Muscle layer of duodenum (tissue), 2 donors: ENCODE results near the gene RIMBP2.
"Not testable (repeated sequence)": the region's sequence is repeated elsewhere in the genome, so short reads cannot be mapped to it uniquely, and the experiment has no call there.

ENCODE experiments used
- H3K27ac ChIP-seq: one replicate; pipeline ENCODE4 v1.7.0; 2013; ENCODE audit warnings: mild to moderate bottlenecking, low read length
- H3K27me3 ChIP-seq: one replicate; pipeline ENCODE4 v1.7.0; 2013; ENCODE audit warnings: low read depth, mild to moderate bottlenecking, control low read depth, low read length
- H3K36me3 ChIP-seq, 2 donors: one replicate each; pipeline ENCODE4 v1.7.0; 2013; ENCODE audit warnings: low read length in 2 of 2, control low read depth in 1 of 2, mild to moderate bottlenecking in 1 of 2; ENCODE audit not compliant: insufficient read depth in 2 of 2, control insufficient read depth in 1 of 2
- H3K4me1 ChIP-seq, 2 donors: one replicate each; pipeline ENCODE4 v1.7.0; 2013; ENCODE audit warnings: low read length in 2 of 2, mild to moderate bottlenecking in 2 of 2, control low read depth in 1 of 2, moderate library complexity in 1 of 2; ENCODE audit not compliant: insufficient read depth in 2 of 2, control insufficient read depth in 1 of 2
- H3K4me3 ChIP-seq, 2 donors: one replicate each; pipeline ENCODE4 v1.7.0; 2013; ENCODE audit warnings: low read length in 2 of 2, low read depth in 1 of 2, mild to moderate bottlenecking in 1 of 2
- H3K9me3 ChIP-seq, 2 donors: one replicate each; pipeline ENCODE4 v1.7.0; 2013; ENCODE audit warnings: low read length in 2 of 2, control low read depth in 1 of 2, mild to moderate bottlenecking in 1 of 2; ENCODE audit not compliant: control insufficient read depth in 1 of 2
- donor health status: healthy.

RIMBP2 gene

GRCh38 chr12:130748786-130749185, 32.7 kb upstream of the RIMBP2 start:
- peaks cover 3% of the 10 kb centered on the region for H3K27me3 ChIP-seq
- no peak overlapping the region for H3K4me3 ChIP-seq
- H3K27ac ChIP-seq: no peak overlapping the region
- H3K4me1 ChIP-seq: no peaks in the 10 kb centered on the region
- no peaks in the 10 kb centered on the region for H3K9me3 ChIP-seq
- no peaks in the 10 kb centered on the region for H3K36me3 ChIP-seq

GRCh38 chr12:130747867-130748740, 32.0 kb upstream of the RIMBP2 start:
- Histone ChIP-seq H3K27me3 (peaks cover 3% of the 10 kb centered on the region), H3K4me1 (no peaks in the 10 kb centered on the region), H3K27ac (no peak overlapping the region), H3K36me3 (no peaks in the 10 kb centered on the region), H3K4me3 (peak overlapping the region in 1 of 2 donors; percentile 23), H3K9me3 (peaks cover 0 to 3% of the 10 kb centered on the region in 2 donors)

GRCh38 chr12:130746546-130746945, 30.4 kb upstream of the RIMBP2 start:
- Histone ChIP-seq H3K27me3 (peaks cover 3% of the 10 kb centered on the region), H3K4me3 (no peak overlapping the region), H3K36me3 (no peaks in the 10 kb centered on the region), H3K9me3 (peaks cover 0 to 3% of the 10 kb centered on the region in 2 donors), H3K27ac (no peak overlapping the region), H3K4me1 (no peaks in the 10 kb centered on the region)

- H3K27ac ChIP-seq: no peak overlapping the region
- no peaks in the 10 kb centered on the region for H3K36me3 ChIP-seq
- H3K27me3 ChIP-seq: peaks cover 3% of the 10 kb centered on the region
- no peak overlapping the region for H3K4me3 ChIP-seq
- no peaks in the 10 kb centered on the region for H3K4me1 ChIP-seq
- H3K9me3 ChIP-seq: peaks cover 0 to 3% of the 10 kb centered on the region in 2 donors
These were observed 29.8 kb upstream of the RIMBP2 start for GRCh38 chr12:130745921-130746320.

- peaks cover 3% of the 10 kb centered on the region for H3K27me3 ChIP-seq
- no peaks in the 10 kb centered on the region for H3K36me3 ChIP-seq
- H3K4me3 ChIP-seq: no peak overlapping the region
- peaks cover 0 to 3% of the 10 kb centered on the region in 2 donors for H3K9me3 ChIP-seq
- H3K27ac ChIP-seq: no peak overlapping the region
- H3K4me1 ChIP-seq: no peaks in the 10 kb centered on the region
These were observed 28.2 kb upstream of the RIMBP2 start for GRCh38 chr12:130744274-130744673.

DNA sequence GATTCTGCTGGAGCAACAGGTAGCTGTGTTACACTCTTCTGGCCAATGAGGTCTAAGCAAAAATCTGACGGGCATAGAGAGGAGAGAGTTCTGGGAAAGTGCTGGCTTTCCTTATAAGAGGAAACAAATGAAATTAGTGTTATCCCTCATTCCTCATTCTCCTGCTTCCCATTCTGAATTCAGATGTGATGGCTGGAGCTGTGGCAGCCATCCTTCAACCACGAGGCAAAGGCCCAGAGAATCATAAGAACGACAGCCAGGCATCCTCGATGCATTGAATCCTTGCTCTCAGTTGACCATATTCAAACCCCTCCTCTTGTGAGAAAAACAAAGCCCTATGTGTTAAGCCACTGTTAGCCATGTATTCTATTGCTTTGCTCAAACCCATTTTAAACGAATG, 27.5 kb upstream of the RIMBP2 start:
- H3K9me3 ChIP-seq: peaks cover 0 to 4% of the 10 kb centered on the region in 2 donors
- no peaks in the 10 kb centered on the region for H3K27me3 ChIP-seq
- no peaks in the 10 kb centered on the region for H3K4me1 ChIP-seq
- H3K4me3 ChIP-seq: no peak overlapping the region
- no peaks in the 10 kb centered on the region for H3K36me3 ChIP-seq
- no peak overlapping the region for H3K27ac ChIP-seq

GRCh38 chr12:130743176-130743575, 27.1 kb upstream of the RIMBP2 start:
- Histone ChIP-seq H3K4me3 (no peak overlapping the region), H3K36me3 (no peaks in the 10 kb centered on the region), H3K27ac (no peak overlapping the region), H3K9me3 (peaks cover 0 to 8% of the 10 kb centered on the region in 2 donors), H3K27me3 (no peaks in the 10 kb centered on the region), H3K4me1 (no peaks in the 10 kb centered on the region)

- no peaks in the 10 kb centered on the region for H3K27me3 ChIP-seq
- no peaks in the 10 kb centered on the region for H3K36me3 ChIP-seq
- H3K4me3 ChIP-seq: no peak overlapping the region
- peaks cover 0 to 8% of the 10 kb centered on the region in 2 donors for H3K9me3 ChIP-seq
- H3K27ac ChIP-seq: no peak overlapping the region
- no peaks in the 10 kb centered on the region for H3K4me1 ChIP-seq
These were observed 26.6 kb upstream of the RIMBP2 start for GRCh38 chr12:130742716-130743115.

DNA sequence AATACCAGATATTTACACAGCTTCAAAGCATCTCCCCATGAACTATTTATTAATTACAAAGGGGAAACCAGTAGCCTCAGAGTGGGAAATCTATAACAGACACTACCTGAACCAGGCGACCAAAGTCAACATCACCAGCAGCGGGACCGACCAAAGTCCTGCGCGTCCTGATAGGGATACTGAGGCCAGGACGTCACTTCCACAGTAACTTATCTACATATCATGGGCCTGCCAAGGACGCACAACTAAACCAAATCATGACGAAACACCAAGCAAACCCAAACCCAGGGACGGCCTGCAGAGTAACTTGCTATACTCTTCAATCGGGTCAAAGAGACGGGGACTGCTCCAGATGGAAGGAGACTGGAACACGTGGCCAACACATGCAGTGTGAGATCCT, 26.0 kb upstream of the RIMBP2 start:
- H3K4me3 ChIP-seq: no peak overlapping the region
- peaks cover 0 to 8% of the 10 kb centered on the region in 2 donors for H3K9me3 ChIP-seq
- H3K36me3 ChIP-seq: no peaks in the 10 kb centered on the region
- no peaks in the 10 kb centered on the region for H3K4me1 ChIP-seq
- no peak overlapping the region for H3K27ac ChIP-seq
- H3K27me3 ChIP-seq: no peaks in the 10 kb centered on the region

GRCh38 chr12:130739571-130739970, 23.5 kb upstream of the RIMBP2 start:
- peaks cover 0 to 8% of the 10 kb centered on the region in 2 donors for H3K9me3 ChIP-seq

DNA sequence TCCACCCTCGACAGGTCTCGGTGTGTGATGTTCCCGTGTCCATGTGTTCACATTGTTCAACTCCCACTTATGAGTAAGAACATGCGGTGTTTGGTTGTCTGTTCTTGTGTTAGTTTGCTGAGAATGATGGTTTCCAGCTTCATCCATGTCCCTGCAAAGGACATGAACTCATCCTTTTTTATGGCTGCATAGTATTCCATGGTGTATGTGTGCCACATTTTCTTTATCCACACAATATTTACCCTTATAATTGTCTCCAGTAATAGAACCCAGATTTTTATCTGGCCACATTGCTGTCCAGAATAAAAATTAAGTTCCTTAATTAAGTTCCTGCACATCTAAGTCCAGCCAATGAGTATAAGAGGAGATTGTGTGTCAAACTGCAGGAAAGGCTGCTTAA, 22.3 kb upstream of the RIMBP2 start:
- H3K4me3 ChIP-seq, H3K36me3 ChIP-seq, H3K27me3 ChIP-seq, H3K27ac ChIP-seq, H3K9me3 ChIP-seq, H3K4me1 ChIP-seq: not testable (repeated sequence)

More at GRCh38 chr12:130739571-130739970, 23.5 kb upstream of the RIMBP2 start:
- Histone ChIP-seq H3K36me3 (no peaks in the 10 kb centered on the region), H3K27ac (no peak overlapping the region), H3K4me1 (no peaks in the 10 kb centered on the region), H3K4me3 (no peak overlapping the region), H3K27me3 (no peaks in the 10 kb centered on the region)

GRCh38 chr12:130737731-130738130, 21.6 kb upstream of the RIMBP2 start:
- H3K36me3 ChIP-seq: no peaks in the 10 kb centered on the region
- peaks cover 0 to 5% of the 10 kb centered on the region in 2 donors for H3K9me3 ChIP-seq
- H3K27ac ChIP-seq: no peak overlapping the region
- H3K27me3 ChIP-seq: no peaks in the 10 kb centered on the region
- H3K4me3 ChIP-seq: no peak overlapping the region
- no peaks in the 10 kb centered on the region for H3K4me1 ChIP-seq
